ENCODE measurements around the gene SLC35G1. TPM values are rescaled to one million over a fixed set of nuclear protein-coding genes. Genes with fewer than 3 reads are reported as not detected.

The SLC35G1 gene
- total RNA-seq (2014; rRNA removed; shearing (Covaris generic)): 5.6 and 7.9 TPM in 2 replicates

GRCh38 chr10:93893646-93894515, at the start of gene SLC35G1:
Gene SLC35G1 (plus strand): TSS chr10:93893978. CDS start chr10:93894034, 56 bp downstream.
- in situ Hi-C loops (cut with HindIII; ENCODE audit: low sequenced_read_pairs): no loop called here
- DNase-seq (ENCODE audit: low spot score): peak; percentile 66

GRCh38 chr10:93844979-93845626, 48.7 kb upstream of the SLC35G1 start:
- in situ Hi-C loops (cut with HindIII; ENCODE audit: low sequenced_read_pairs): no loop called here
- DNase-seq (ENCODE audit: low spot score): no peak

GRCh38 chr10:93849593-93849992, 44.2 kb upstream of the SLC35G1 start:
- in situ Hi-C loops (cut with HindIII; ENCODE audit: low sequenced_read_pairs): no loop called here
- peak; percentile 6 for DNase-seq (ENCODE audit: low spot score)

GRCh38 chr10:93850031-93851015, 43.5 kb upstream of the SLC35G1 start:
- DNase-seq (ENCODE audit: low spot score): no peak
- in situ Hi-C loops (cut with HindIII; ENCODE audit: low sequenced_read_pairs): no loop called here

GRCh38 chr10:93851169-93851568, 42.6 kb upstream of the SLC35G1 start:
- no peak for DNase-seq (ENCODE audit: low spot score)
- in situ Hi-C loops (cut with HindIII; ENCODE audit: low sequenced_read_pairs): no loop called here

GRCh38 chr10:93852476-93853095, 41.2 kb upstream of the SLC35G1 start:
- in situ Hi-C loops (cut with HindIII; ENCODE audit: low sequenced_read_pairs): no loop called here
- no peak for DNase-seq (ENCODE audit: low spot score)

GRCh38 chr10:93854975-93855374, 38.8 kb upstream of the SLC35G1 start:
- no peak for DNase-seq (ENCODE audit: low spot score)
- in situ Hi-C loops (cut with HindIII; ENCODE audit: low sequenced_read_pairs): no loop called here

- no peak for DNase-seq (ENCODE audit: low spot score)
- in situ Hi-C loops (cut with HindIII; ENCODE audit: low sequenced_read_pairs): no loop called here
These were observed 37.2 kb upstream of the SLC35G1 start for GRCh38 chr10:93856349-93857145.

GRCh38 chr10:93859049-93859655, 34.6 kb upstream of the SLC35G1 start:
- peak; percentile 25 for DNase-seq (ENCODE audit: low spot score)
- in situ Hi-C loops (cut with HindIII; ENCODE audit: low sequenced_read_pairs): no loop called here

GRCh38 chr10:93861825-93862224, 32.0 kb upstream of the SLC35G1 start:
- in situ Hi-C loops (cut with HindIII; ENCODE audit: low sequenced_read_pairs): no loop called here
- no peak for DNase-seq (ENCODE audit: low spot score)

- in situ Hi-C loops (cut with HindIII; ENCODE audit: low sequenced_read_pairs): no loop called here
- DNase-seq (ENCODE audit: low spot score): no peak
These were observed 27.9 kb upstream of the SLC35G1 start for GRCh38 chr10:93865794-93866425.

GRCh38 chr10:93867525-93867924, 26.3 kb upstream of the SLC35G1 start:
- in situ Hi-C loops (cut with HindIII; ENCODE audit: low sequenced_read_pairs): no loop called here
- DNase-seq (ENCODE audit: low spot score): no peak

- in situ Hi-C loops (cut with HindIII; ENCODE audit: low sequenced_read_pairs): no loop called here
- no peak for DNase-seq (ENCODE audit: low spot score)
These were observed 22.0 kb upstream of the SLC35G1 start for GRCh38 chr10:93871671-93872204.

GRCh38 chr10:93872375-93873158, 21.2 kb upstream of the SLC35G1 start:
- peak; percentile 40 for DNase-seq (ENCODE audit: low spot score)
- in situ Hi-C loops (cut with HindIII; ENCODE audit: low sequenced_read_pairs): no loop called here

- in situ Hi-C loops (cut with HindIII; ENCODE audit: low sequenced_read_pairs): no loop called here
- DNase-seq (ENCODE audit: low spot score): no peak
These were observed 20.2 kb upstream of the SLC35G1 start for GRCh38 chr10:93873420-93874115.
